RPMI7951 (cell line): ENCODE data around the gene EFCAB3. TPM values are rescaled to one million over a fixed set of nuclear protein-coding genes. Genes with fewer than 3 reads are reported as not detected.
A peak's percentile ranks its signal among the peaks of the same experiment; 100 is the strongest.
"Not testable (repeated sequence)": the region's sequence is repeated elsewhere in the genome, so short reads cannot be mapped to it uniquely, and the experiment has no call there.

Source experiments
- DNase-seq: peaks from one replicate; pipeline ENCODE4 v3.0.0-alpha.2; 2012; ENCODE audit warnings: low read depth
- total RNA-seq: library from RNA; depleted of rRNA; stranded (reverse); fragments of >200 nt; shearing (Covaris generic); gene quantifications from 2 replicates; pipeline ENCODE4 v1.2.3, GENCODE V29; 2014; rRNA removed

The EFCAB3 gene
- total RNA-seq, result not detected in 2 replicates

- DNase-seq, result no peak
Measured at GRCh38 chr17:62380253-62380652, at the start of gene EFCAB3. Gene EFCAB3 (plus strand): TSS chr17:62380553. CDS start chr17:62382980, 2,427 bp downstream.

- DNase-seq, result no peak
Measured at GRCh38 chr17:62336527-62336926, 43.8 kb upstream of the EFCAB3 start.

- DNase-seq, result no peak
Measured at GRCh38 chr17:62343764-62344270, 36.5 kb upstream of the EFCAB3 start.

GRCh38 chr17:62351176-62351575 is 29.2 kb upstream of the EFCAB3 start:
- DNase-seq, result no peak

- no peak for DNase-seq
Measured at GRCh38 chr17:62366191-62366590, 14.2 kb upstream of the EFCAB3 start.

GRCh38 chr17:62381561-62381960 is 1.2 kb downstream of the EFCAB3 start:
- DNase-seq, result no peak

- DNase-seq, result no peak
Measured at GRCh38 chr17:62388856-62389255, 8.5 kb downstream of the EFCAB3 start.

- no peak for DNase-seq
Measured at GRCh38 chr17:62392908-62393307, 12.6 kb downstream of the EFCAB3 start.

GRCh38 chr17:62398891-62399290 is 18.5 kb downstream of the EFCAB3 start:
- DNase-seq, result no peak

- no peak for DNase-seq
Measured at GRCh38 chr17:62405451-62405850, 25.1 kb downstream of the EFCAB3 start.

- not testable (repeated sequence) for DNase-seq
Measured at GRCh38 chr17:62413090-62413489, 32.7 kb downstream of the EFCAB3 start.

- peak; percentile 83 for DNase-seq
Measured at GRCh38 chr17:62423647-62424461, 43.5 kb downstream of the EFCAB3 start, which contains the start of gene METTL2A. Gene METTL2A (plus strand): TSS chr17:62423897. CDS start chr17:62423903, 6 bp downstream.

- DNase-seq, result not testable (repeated sequence)
Measured at GRCh38 chr17:62426214-62426613, 45.9 kb downstream of the EFCAB3 start.

- DNase-seq, result not testable (repeated sequence)
Measured at GRCh38 chr17:62435251-62435650, 54.9 kb downstream of the EFCAB3 start.

- DNase-seq, result not testable (repeated sequence)
Measured at GRCh38 chr17:62441181-62441580, 60.8 kb downstream of the EFCAB3 start.

- no peak for DNase-seq
Measured at GRCh38 chr17:62444063-62444462, 63.7 kb downstream of the EFCAB3 start.

GRCh38 chr17:62445791-62446190 is 65.4 kb downstream of the EFCAB3 start:
- not testable (repeated sequence) for DNase-seq

- not testable (repeated sequence) for DNase-seq
Measured at GRCh38 chr17:62452195-62452594, 71.8 kb downstream of the EFCAB3 start.

- not testable (repeated sequence) for DNase-seq
Measured at GRCh38 chr17:62453041-62453440, 72.7 kb downstream of the EFCAB3 start.

GRCh38 chr17:62453656-62454055 is 73.3 kb downstream of the EFCAB3 start:
- DNase-seq, result not testable (repeated sequence)

GRCh38 chr17:62454111-62454510 is 73.8 kb downstream of the EFCAB3 start:
- not testable (repeated sequence) for DNase-seq

GRCh38 chr17:62456016-62456415 is 75.7 kb downstream of the EFCAB3 start:
- DNase-seq, result no peak

GRCh38 chr17:62458483-62458882 is 78.1 kb downstream of the EFCAB3 start:
- DNase-seq, result not testable (repeated sequence)
